ENCODE data around the gene USP15.

GRCh38 chr12:62319058-62319457 is 58.9 kb downstream of the USP15 start:
- TF ChIP-seq CTCF (IDR thresholded peaks at IDR 0.05) (no peak), POLR2A (IDR thresholded peaks at IDR 0.05) (no peak)
